UCSD-AML1 (cell line): ENCODE results near the gene TMEM120A.
"Not testable (repeated sequence)": the region's sequence is repeated elsewhere in the genome, so short reads cannot be mapped to it uniquely, and the experiment has no call there.

Source experiments
- DNase-seq: peaks from one replicate; lab custom pipeline; 2025; ENCODE audit not compliant: unreplicated experiment; lab: John Stamatoyannopoulos, UW

TMEM120A gene

DNA sequence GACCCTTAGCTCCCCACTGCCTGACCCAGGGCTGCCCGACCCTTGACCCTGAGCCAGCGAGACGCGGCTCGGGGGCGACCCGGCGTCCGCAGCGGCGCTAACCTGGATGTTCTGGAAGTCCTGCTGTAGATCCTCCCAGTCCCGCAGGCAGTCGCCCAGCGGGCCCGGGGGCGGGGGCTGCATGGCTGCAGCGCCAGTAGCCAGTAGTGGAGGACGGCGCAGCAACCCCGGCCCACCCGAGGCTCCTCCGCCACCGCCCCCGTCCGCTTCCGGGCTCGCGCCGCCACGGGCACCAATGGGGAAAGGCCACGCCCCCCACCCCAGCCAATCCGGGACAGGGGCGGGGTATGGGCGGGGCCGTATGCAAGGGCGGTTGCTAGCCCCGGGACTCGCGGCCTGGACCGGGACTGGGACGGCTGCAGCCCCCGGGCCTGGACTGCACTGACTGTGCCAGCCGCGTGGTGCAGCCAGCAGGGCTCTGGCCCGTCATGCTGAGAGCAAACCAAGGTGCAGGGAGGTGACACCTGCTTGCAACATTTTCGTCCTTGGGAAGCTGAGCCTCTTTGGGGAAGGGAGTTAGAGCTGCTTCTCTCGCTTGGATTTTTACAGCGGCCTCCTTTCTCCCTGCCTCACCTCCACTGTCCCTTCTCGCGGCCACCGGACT, at the start of gene TMEM120A:
Gene TMEM120A (minus strand): TSS at position 208 of the 664 bp plus-strand sequence. CDS start 25 bp downstream, at position 183.
- peak; percentile 80 for DNase-seq

GRCh38 chr7:76040126-76040525, 45.7 kb upstream of the TMEM120A start:
- no peak for DNase-seq

DNA sequence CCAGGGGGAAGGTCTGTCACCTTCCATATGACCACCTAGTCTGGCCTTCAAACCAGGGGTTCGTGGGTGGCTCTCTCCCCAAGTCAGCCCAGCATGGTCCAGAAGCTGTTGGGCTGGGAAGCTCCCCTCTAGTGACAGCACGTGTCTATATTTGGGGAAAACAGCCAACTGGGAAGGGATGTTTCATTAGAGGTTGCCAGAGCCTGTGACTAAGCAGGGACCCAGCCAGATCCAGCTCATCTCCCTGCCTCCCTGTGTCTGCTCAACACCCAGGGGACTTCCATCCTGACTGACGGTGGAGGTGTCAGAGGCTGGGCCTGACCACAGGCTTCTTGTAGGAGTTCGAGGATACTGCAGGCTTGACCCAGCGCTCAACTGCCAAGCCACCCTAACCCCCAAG, 42.9 kb upstream of the TMEM120A start:
- DNase-seq = no peak

DNA sequence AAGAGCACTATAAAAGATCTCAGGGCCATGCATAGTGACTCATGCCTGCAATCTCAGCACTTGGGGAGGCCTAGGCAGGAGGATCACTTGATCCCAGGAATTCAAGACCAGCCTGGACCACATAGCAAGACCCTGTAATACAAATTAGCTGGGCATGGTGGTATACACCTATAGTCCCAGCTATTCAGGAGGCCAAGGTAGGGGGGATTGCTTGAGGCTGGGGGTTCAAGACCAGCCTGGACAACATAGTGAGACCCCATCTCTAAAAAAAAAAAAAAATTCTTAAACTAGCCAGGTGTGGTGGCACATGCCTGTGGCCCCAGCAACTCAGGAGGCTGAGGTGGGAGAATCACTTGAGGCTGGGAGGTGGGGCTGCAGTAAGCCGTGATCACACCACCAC, 37.6 kb upstream of the TMEM120A start:
- no peak for DNase-seq

- DNase-seq = not testable (repeated sequence)
Observed at GRCh38 chr7:76029682-76030081, 35.3 kb upstream of the TMEM120A start.

GRCh38 chr7:76023002-76023401, 28.6 kb upstream of the TMEM120A start:
- peak; percentile 22 for DNase-seq

GRCh38 chr7:76022026-76022780, 27.8 kb upstream of the TMEM120A start:
- no peak for DNase-seq

- peak; percentile 42 for DNase-seq
Observed at GRCh38 chr7:76020031-76020714, 25.8 kb upstream of the TMEM120A start.

- DNase-seq = not testable (repeated sequence)
Observed at GRCh38 chr7:76018520-76018919, 24.1 kb upstream of the TMEM120A start.

DNA sequence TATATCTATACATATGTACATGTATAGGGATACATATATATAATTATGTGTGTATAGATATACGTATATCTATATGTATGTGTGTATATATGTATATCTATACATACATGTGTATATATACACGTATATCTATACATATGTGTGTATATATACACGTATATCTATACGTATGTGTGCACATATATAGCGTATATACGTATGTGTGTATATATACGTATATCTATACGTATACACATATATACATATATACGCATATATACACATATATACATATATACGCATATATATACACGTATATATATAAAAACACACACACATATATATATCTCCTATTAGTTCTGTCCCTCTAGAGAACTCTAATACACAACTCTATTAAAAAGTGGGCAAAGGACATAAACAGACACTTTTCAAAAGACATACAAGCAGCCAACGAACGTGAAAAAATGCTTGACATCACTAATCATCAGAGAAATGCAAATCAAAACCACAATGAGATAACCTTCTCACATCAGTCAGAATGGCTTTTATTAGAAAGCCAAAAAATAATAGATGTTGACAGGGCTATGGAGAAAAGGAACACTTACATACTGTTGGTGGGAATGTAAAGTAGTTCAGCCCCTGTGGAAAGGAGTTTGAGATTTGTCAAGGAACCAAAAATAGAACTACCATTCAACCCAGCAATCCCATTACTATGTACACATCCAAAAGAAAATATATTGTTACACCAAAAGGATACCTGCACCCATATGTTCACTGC, 22.0 kb upstream of the TMEM120A start:
- DNase-seq = no peak

- no peak for DNase-seq
Observed at GRCh38 chr7:76011442-76011861, 17.1 kb upstream of the TMEM120A start.

- no peak for DNase-seq
Observed at GRCh38 chr7:76009672-76010600, 15.5 kb upstream of the TMEM120A start.

DNA sequence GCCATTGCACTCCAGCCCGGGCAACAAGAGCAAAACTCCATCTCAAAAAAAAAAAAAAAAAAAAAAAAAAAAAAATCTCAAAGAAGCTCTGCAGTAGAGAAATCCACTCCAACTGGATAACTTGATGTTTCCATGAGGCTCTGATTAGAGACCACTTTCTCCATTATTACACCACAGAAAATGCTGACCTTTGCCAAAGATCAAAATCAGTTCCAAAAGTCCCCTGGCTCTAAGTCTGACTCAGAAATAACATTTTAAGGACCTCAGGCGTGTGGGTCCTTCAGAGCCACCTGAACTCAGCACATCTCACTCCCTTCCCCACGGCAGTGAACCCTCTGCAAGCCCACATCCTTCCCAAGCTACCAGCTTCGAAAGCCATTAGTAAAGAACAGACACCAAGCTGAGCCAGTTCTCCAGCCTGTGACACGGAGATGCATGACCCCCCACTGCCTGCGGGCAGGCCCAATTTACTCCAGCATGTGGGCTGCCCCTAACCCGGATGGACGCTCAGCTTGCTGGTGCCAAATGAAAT, 13.8 kb upstream of the TMEM120A start:
- DNase-seq = no peak

GRCh38 chr7:76005004-76005403, 10.6 kb upstream of the TMEM120A start:
- not testable (repeated sequence) for DNase-seq

- no peak for DNase-seq
Observed at GRCh38 chr7:76003351-76003750, 9.0 kb upstream of the TMEM120A start.

DNA sequence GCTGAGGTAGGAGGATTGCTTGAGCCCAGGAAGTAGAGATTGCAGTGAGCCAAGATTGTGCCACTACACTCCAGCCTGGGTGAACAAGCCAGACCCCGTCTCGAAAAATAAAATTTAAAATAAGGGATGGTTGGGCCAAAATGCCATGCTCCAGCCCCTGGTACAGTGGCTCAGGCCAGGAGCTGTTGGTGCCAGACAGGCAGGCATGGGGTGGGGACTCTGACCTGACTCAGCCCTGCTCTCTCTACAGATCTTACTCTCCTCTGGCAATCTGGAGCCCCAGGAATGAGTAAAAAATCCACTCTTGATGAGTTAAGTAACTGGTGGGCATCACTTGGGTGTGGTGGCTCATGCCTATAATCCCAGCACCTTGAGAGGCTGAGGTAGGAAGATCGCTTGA, 8.4 kb upstream of the TMEM120A start:
- no peak for DNase-seq

DNA sequence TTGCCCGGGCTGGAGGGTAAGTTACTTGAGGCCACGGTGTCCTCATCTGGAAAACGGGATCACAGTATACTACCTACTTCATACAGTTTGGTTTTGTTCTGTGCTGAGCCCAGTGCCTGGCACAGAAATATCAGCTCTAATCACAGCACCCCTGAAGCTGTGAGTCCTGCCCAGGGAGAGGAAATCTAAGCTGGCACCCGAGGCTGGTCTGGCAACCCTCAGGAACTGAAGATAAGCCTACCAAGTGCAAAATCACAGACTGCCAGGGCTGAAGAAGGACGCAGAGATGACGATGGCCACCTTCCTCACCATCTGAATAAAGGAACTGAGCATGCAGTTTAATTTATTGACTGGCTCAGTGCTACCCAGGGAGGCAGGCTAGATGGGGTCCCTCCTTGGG, 7.7 kb upstream of the TMEM120A start:
- no peak for DNase-seq

- DNase-seq = no peak
Observed at GRCh38 chr7:76000566-76000965, 6.2 kb upstream of the TMEM120A start.

- DNase-seq = no peak
Observed at GRCh38 chr7:75998038-75998437, 3.6 kb upstream of the TMEM120A start.

- DNase-seq = no peak
Observed at GRCh38 chr7:75996476-75996875, 2.1 kb upstream of the TMEM120A start.
